HEK293T (cell line): Measurements from ENCODE around the gene STXBP5.

Source experiments
- BHLHE40 ChIP-seq: fragments of 450-650 bp; IDR thresholded peaks from 2 replicates; pipeline ENCODE4 v1.6.1; 2016; ENCODE audit warnings: mild to moderate bottlenecking, moderate library complexity, borderline replicate concordance
- ELF4 ChIP-seq: fragments of 450-650 bp; IDR thresholded peaks from 2 replicates; pipeline ENCODE4 v1.6.1; 2017; ENCODE audit warnings: antibody characterized with exemption
- FOXA1 ChIP-seq: fragments of 450-650 bp; IDR thresholded peaks from 2 replicates; pipeline ENCODE4 v1.6.1; 2016; ENCODE audit warnings: mild to moderate bottlenecking
- FOXK2 ChIP-seq: fragments of 450-650 bp; IDR thresholded peaks from 2 replicates; pipeline ENCODE4 v1.6.1; 2016; ENCODE audit warnings: mild to moderate bottlenecking
- FOXM1 ChIP-seq: fragments of 450-650 bp; IDR thresholded peaks from 2 replicates; pipeline ENCODE4 v1.6.1; 2017; ENCODE audit warnings: mild to moderate bottlenecking, borderline replicate concordance
- HDGF ChIP-seq: fragments of 450-650 bp; IDR thresholded peaks from 2 replicates; pipeline ENCODE4 v1.6.1; 2017; ENCODE audit warnings: antibody characterized with exemption, borderline replicate concordance
- L3MBTL2 ChIP-seq: fragments of 450-650 bp; conservative IDR thresholded peaks from 2 replicates; pipeline ENCODE4 v1.6.1; 2016; ENCODE audit warnings: mild to moderate bottlenecking
- LEF1 ChIP-seq: fragments of 450-650 bp; IDR thresholded peaks from 2 replicates; pipeline ENCODE4 v1.6.1; 2017; ENCODE audit warnings: mild to moderate bottlenecking, borderline replicate concordance
- NFRKB ChIP-seq: fragments of 450-650 bp; IDR thresholded peaks from 2 replicates; pipeline ENCODE4 v1.6.1; 2016; ENCODE audit warnings: mild to moderate bottlenecking, moderate library complexity
- SP1 ChIP-seq: fragments of 450-650 bp; IDR thresholded peaks from 2 replicates; pipeline ENCODE4 v1.6.1; 2017
- SUZ12 ChIP-seq: fragments of 450-650 bp; IDR thresholded peaks from 2 replicates; pipeline ENCODE4 v1.6.1; 2016; ENCODE audit warnings: mild to moderate bottlenecking
- TARDBP ChIP-seq: fragments of 450-650 bp; IDR thresholded peaks from 2 replicates; pipeline ENCODE4 v1.6.1; 2016
- ZNF384 ChIP-seq: fragments of 450-650 bp; IDR thresholded peaks from 2 replicates; pipeline ENCODE4 v1.6.1; 2016
- TF ChIP-seq, protein P1 (sequence below): fragments of 450-650 bp; IDR thresholded peaks from 2 replicates; pipeline ENCODE4 v1.6.1; 2016

DNA sequence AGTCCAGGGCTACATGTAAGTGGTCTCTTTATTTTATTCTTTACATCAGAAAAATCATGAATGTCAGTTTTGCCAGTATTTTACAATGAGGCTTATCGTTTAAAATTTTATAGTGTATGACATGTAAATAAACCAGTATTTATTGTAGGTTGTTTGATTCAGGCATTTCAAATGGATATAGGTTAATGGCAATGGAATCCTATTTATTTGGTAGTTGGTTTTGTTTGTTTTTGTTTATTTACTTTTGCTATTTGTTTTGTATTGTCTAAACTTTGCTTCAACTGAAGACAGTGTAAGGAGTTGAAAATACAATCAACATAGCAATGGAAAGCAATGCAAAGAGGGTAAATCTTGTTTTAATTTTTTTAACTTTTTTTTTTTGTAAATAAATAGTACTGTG is 185.2 kb downstream of the STXBP5 start:
- no peak for TF ChIP-seq FOXM1
- no peak for TF ChIP-seq FOXA1
- TF ChIP-seq SP1 = no peak
- no peak for TF ChIP-seq LEF1
- TF ChIP-seq SUZ12 = no peak
- TF ChIP-seq L3MBTL2 = no peak
- TF ChIP-seq, protein P1, sequence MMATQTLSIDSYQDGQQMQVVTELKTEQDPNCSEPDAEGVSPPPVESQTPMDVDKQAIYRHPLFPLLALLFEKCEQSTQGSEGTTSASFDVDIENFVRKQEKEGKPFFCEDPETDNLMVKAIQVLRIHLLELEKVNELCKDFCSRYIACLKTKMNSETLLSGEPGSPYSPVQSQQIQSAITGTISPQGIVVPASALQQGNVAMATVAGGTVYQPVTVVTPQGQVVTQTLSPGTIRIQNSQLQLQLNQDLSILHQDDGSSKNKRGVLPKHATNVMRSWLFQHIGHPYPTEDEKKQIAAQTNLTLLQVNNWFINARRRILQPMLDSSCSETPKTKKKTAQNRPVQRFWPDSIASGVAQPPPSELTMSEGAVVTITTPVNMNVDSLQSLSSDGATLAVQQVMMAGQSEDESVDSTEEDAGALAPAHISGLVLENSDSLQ = no peak
- TF ChIP-seq NFRKB = no peak
- no peak for TF ChIP-seq BHLHE40
- no peak for TF ChIP-seq TARDBP
- TF ChIP-seq FOXK2 = no peak
- TF ChIP-seq ELF4 = no peak
- no peak for TF ChIP-seq HDGF
- TF ChIP-seq ZNF384 = no peak
